ENCODE measurements around the gene DIP2C. TPM values are rescaled to one million over a fixed set of nuclear protein-coding genes. Genes with fewer than 3 reads are reported as not detected.

The DIP2C gene
- total and polyA plus RNA-seq, 2 donors (not counting 1 experiment from before 2014, with no cell fraction given): 1.3 to 1.9 TPM

DNA sequence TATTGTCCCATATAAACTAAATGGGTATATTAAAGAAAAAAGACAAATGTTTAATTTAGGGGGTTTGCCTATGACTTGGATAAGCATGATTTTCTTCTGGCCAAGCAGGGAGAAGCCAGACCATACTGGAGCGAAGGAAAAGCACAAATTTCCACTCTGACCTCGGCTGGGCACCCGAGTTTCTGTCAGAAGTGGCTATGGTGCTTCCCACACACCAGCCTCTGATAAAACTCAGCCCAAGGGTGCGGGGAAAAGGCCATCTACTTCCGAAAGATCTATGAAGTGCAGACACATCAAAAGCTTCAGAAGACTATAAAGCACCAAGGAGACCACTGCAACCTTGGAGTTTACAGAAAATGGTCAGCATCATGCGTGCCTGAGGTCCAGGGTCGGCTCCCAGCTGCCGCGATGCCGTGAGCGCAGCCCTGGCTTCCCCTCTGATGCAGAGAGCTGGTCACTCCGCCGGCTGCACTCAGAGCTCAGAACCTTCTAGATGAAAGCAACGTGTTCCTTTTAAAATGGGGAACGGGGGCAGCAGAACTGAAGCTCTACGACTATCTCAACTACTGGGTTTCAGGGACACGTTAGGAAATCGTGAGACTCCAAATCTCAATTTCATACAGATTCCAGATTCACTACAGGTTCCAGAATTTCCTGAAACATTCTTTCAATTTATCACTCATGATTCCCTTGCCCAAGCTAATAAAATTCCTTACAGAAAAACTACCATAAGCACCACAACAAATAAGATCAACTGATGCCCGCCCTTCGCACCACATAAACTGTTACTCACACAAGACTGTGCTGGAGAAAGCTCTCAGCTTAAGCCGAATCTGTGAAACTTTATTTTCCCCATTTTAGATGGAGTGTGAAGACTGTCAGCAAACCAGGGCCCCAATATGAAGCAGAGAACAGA is 84.5 kb downstream of the DIP2C start:
- Mint-ChIP-seq H3K4me3 (no peak overlapping the region), H3K27ac (no peak overlapping the region), H3K27me3 (peaks cover 27% of the 10 kb centered on the region), H3K9me3 (ENCODE audit: insufficient read depth) (no peaks in the 10 kb centered on the region), H3K4me1 (no peaks in the 10 kb centered on the region)
- DNase-seq: no peak
- 88% methylated on average over 18 of the region's 21 CpGs for WGBS (ENCODE audit: insufficient coverage)
- no peak overlapping the region for H2AFZ ChIP-seq (ENCODE audit: insufficient read depth, low read depth, low read length, poor library complexity, severe bottlenecking)
- no peaks in the 10 kb centered on the region for H3K9me3 ChIP-seq (ENCODE audit: control extremely low read depth in 1 of 3, control insufficient read depth in 2 of 3, insufficient read depth in 1 of 3, low read length in 2 of 3)
- H3K9ac ChIP-seq (ENCODE audit: low read length): no peak overlapping the region
- intact Hi-C loops (cut with micrococcal nuclease): no loop called here
- no peaks in the 10 kb centered on the region for H4K20me1 ChIP-seq (ENCODE audit: control insufficient read depth, insufficient read depth, low read length, poor library complexity, severe bottlenecking)
- no peaks in the 10 kb centered on the region for H3K4me1 ChIP-seq (ENCODE audit: control insufficient read depth in 2 of 2, insufficient read depth in 2 of 2, low read length in 2 of 2)
- H3K4me2 ChIP-seq (replicated peaks; ENCODE audit: low read depth, low read length, poor library complexity, severe bottlenecking): no peak overlapping the region
- CTCF ChIA-PET: interaction anchor here (0.7 kb wide), 1 partner anchor 51 kb away, joined by 3 read pairs; no protein-coding TSS in a partner anchor
- TF ChIP-seq EZH2 (IDR thresholded peaks at IDR 0.05; ENCODE audit: borderline replicate concordance, insufficient read depth, low read depth, low read length, poor library complexity, severe bottlenecking): no peak
- TF ChIP-seq, protein P1, sequence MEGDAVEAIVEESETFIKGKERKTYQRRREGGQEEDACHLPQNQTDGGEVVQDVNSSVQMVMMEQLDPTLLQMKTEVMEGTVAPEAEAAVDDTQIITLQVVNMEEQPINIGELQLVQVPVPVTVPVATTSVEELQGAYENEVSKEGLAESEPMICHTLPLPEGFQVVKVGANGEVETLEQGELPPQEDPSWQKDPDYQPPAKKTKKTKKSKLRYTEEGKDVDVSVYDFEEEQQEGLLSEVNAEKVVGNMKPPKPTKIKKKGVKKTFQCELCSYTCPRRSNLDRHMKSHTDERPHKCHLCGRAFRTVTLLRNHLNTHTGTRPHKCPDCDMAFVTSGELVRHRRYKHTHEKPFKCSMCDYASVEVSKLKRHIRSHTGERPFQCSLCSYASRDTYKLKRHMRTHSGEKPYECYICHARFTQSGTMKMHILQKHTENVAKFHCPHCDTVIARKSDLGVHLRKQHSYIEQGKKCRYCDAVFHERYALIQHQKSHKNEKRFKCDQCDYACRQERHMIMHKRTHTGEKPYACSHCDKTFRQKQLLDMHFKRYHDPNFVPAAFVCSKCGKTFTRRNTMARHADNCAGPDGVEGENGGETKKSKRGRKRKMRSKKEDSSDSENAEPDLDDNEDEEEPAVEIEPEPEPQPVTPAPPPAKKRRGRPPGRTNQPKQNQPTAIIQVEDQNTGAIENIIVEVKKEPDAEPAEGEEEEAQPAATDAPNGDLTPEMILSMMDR (IDR thresholded peaks at IDR 0.05): no peak
- no peak overlapping the region for H3K4me3 ChIP-seq (ENCODE audit: control extremely low read depth in 1 of 5, extremely low read depth in 1 of 5, insufficient read depth in 1 of 5, low read depth in 2 of 5, low read length in 4 of 5)
- no peaks in the 10 kb centered on the region for H3K36me3 ChIP-seq (replicated peaks in 1 of 2; ENCODE audit: control extremely low read depth in 1 of 2, control insufficient read depth in 1 of 2, extremely low read depth in 1 of 2, insufficient read depth in 2 of 2, low read length in 1 of 2)
- H3K27ac ChIP-seq (ENCODE audit: low read length in 2 of 2): no peak overlapping the region
- ATAC-seq (ENCODE audit: low read depth): no peak
- H3K79me2 ChIP-seq (ENCODE audit: control insufficient read depth, insufficient read depth, low read length): no peaks in the 10 kb centered on the region
- peaks cover 0 to 3% (median 0%) of the 10 kb centered on the region in 4 experiments for H3K27me3 ChIP-seq (replicated peaks in 1 of 4; ENCODE audit: control extremely low read depth in 1 of 4, control insufficient read depth in 3 of 4, insufficient read depth in 4 of 4, low read length in 3 of 4)
- POLR2A ChIA-PET: no interaction called here

DNA sequence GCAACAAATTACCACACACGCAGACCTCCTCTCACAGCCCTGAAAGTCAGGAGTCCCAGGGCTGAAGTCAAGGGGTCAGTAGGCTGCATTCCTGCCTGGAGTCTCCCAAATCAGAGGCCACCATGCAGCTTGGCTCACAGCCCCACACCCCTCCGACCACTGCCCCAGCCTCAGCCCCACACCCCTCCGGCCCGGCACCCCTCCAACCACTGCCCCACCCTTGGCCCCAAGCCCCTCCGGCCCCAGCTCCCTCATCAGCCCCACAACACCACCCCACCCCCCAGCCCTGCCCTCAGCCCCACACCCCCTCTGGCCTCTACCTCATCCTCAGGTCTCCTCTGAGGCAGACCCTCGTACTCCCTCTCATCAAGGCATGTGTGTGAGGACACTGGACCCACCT is 85.7 kb downstream of the DIP2C start:
- H3K9me3 Mint-ChIP-seq (ENCODE audit: insufficient read depth): no peaks in the 10 kb centered on the region
- CTCF ChIA-PET: no interaction called here
- POLR2A ChIA-PET: interaction anchor here (0.6 kb wide), 1 partner anchor 195 kb away, joined by 3 read pairs; no protein-coding TSS in a partner anchor

More for the DNA sequence above, 85.7 kb downstream of the DIP2C start:
- H3K9ac ChIP-seq (ENCODE audit: low read length): no peak overlapping the region
- no peak overlapping the region for H3K27ac ChIP-seq (ENCODE audit: low read length in 2 of 2)
- WGBS (ENCODE audit: insufficient coverage): 73% methylated on average over 5 of the region's 6 CpGs
- no peak overlapping the region for H2AFZ ChIP-seq (ENCODE audit: insufficient read depth, low read depth, low read length, poor library complexity, severe bottlenecking)
- ATAC-seq (ENCODE audit: low read depth) (no peak), DNase-seq (no peak)
- no peaks in the 10 kb centered on the region for H3K4me1 ChIP-seq (ENCODE audit: control insufficient read depth in 2 of 2, insufficient read depth in 2 of 2, low read length in 2 of 2)
- peaks cover 0 to 3% (median 0%) of the 10 kb centered on the region in 4 experiments for H3K27me3 ChIP-seq (replicated peaks in 1 of 4; ENCODE audit: control extremely low read depth in 1 of 4, control insufficient read depth in 3 of 4, insufficient read depth in 4 of 4, low read length in 3 of 4)
- no peak overlapping the region for H3K27ac Mint-ChIP-seq
- H4K20me1 ChIP-seq (ENCODE audit: control insufficient read depth, insufficient read depth, low read length, poor library complexity, severe bottlenecking): no peaks in the 10 kb centered on the region
- no peak overlapping the region for H3K4me2 ChIP-seq (replicated peaks; ENCODE audit: low read depth, low read length, poor library complexity, severe bottlenecking)
- intact Hi-C loops (cut with micrococcal nuclease): no loop called here
- no peak overlapping the region for H3K4me3 Mint-ChIP-seq
- H3K27me3 Mint-ChIP-seq: peaks cover 35% of the 10 kb centered on the region
- no peak overlapping the region for H3K4me3 ChIP-seq (ENCODE audit: control extremely low read depth in 1 of 5, extremely low read depth in 1 of 5, insufficient read depth in 1 of 5, low read depth in 2 of 5, low read length in 4 of 5)
- H3K79me2 ChIP-seq (ENCODE audit: control insufficient read depth, insufficient read depth, low read length): no peaks in the 10 kb centered on the region
- H3K36me3 ChIP-seq (replicated peaks in 1 of 2; ENCODE audit: control extremely low read depth in 1 of 2, control insufficient read depth in 1 of 2, extremely low read depth in 1 of 2, insufficient read depth in 2 of 2, low read length in 1 of 2): no peaks in the 10 kb centered on the region
- no peaks in the 10 kb centered on the region for H3K4me1 Mint-ChIP-seq
- H3K9me3 ChIP-seq (ENCODE audit: control extremely low read depth in 1 of 3, control insufficient read depth in 2 of 3, insufficient read depth in 1 of 3, low read length in 2 of 3): no peaks in the 10 kb centered on the region
- TF ChIP-seq, protein P1 (IDR thresholded peaks at IDR 0.05): no peak
- TF ChIP-seq EZH2 (IDR thresholded peaks at IDR 0.05; ENCODE audit: borderline replicate concordance, insufficient read depth, low read depth, low read length, poor library complexity, severe bottlenecking): no peak
